GM12891 (cell line): Measurements from ENCODE around the gene LMNTD1.

Experiments
- POLR2A ChIP-seq: IDR thresholded peaks from 2 replicates; pipeline ENCODE4 v1.6.1; 2011; ENCODE audit warnings: low read depth, low read length, control low read depth
- POLR2AphosphoS5 ChIP-seq: IDR thresholded peaks from 2 replicates; pipeline ENCODE4 v1.6.1; 2011; ENCODE audit warnings: low read depth, low read length, control low read depth
- TAF1 ChIP-seq: IDR thresholded peaks from 2 replicates; pipeline ENCODE4 v1.6.1; 2011; ENCODE audit warnings: low read depth, low read length, control low read depth

GRCh38 chr12:25494926-25495325, 58.2 kb downstream of the LMNTD1 start:
- TF ChIP-seq TAF1 (no peak), POLR2A (no peak), POLR2AphosphoS5 (no peak)
